Activated B cell treated with CpG ODN at 0.5 μM for 24 hours (primary cell): ENCODE results near the gene EPB41. TPM values are rescaled to one million over a fixed set of nuclear protein-coding genes. Genes with fewer than 3 reads are reported as not detected.
"Not testable (repeated sequence)": the region's sequence is repeated elsewhere in the genome, so short reads cannot be mapped to it uniquely, and the experiment has no call there.

Source experiments
- ATAC-seq: fragments of 200-7000 bp; cut with Tn5 transposase; one replicate; pipeline ENCODE4 v1.10.0; 2021; ENCODE audit warnings: low read depth, mild to moderate bottlenecking, moderate library complexity
- CTCF ChIA-PET: fragments of 350-600 bp; sonication (Branson Sonifier 250); formaldehyde crosslinking; loops from one replicate; lab custom pipeline; 2021; ENCODE audit warnings: antibody characterized with exemption; lab: Charles Lee
- POLR2A ChIA-PET: fragments of 350-600 bp; sonication (Branson Sonifier 250); formaldehyde crosslinking; loops from one replicate; lab custom pipeline; 2021; ENCODE audit warnings: antibody characterized with exemption; lab: Charles Lee
- DNase-seq: peaks from one replicate; pipeline ENCODE4 v3.0.0; 2022
- H3K27ac Mint-ChIP-seq: one replicate; pipeline ENCODE4 v1.8.0; 2020; ENCODE audit warnings: mixed read lengths
- H3K27me3 Mint-ChIP-seq: one replicate; pipeline ENCODE4 v1.8.0; 2021; ENCODE audit warnings: mixed read lengths
- H3K36me3 Mint-ChIP-seq: one replicate; pipeline ENCODE4 v1.8.0; 2021; ENCODE audit warnings: low read depth, mixed read lengths
- H3K4me1 Mint-ChIP-seq: one replicate; pipeline ENCODE4 v1.8.0; 2021; ENCODE audit warnings: mixed read lengths
- H3K4me3 Mint-ChIP-seq: one replicate; pipeline ENCODE4 v1.8.0; 2020; ENCODE audit warnings: mild to moderate bottlenecking, mixed read lengths
- H3K9me3 Mint-ChIP-seq: one replicate; pipeline ENCODE4 v1.8.0; 2020; ENCODE audit warnings: mixed read lengths
- intact Hi-C: fragments of 100-400 bp; cut with micrococcal nuclease; formaldehyde crosslinking; loops from one replicate; pipeline ENCODE4 v1.15.1; 2024
- total RNA-seq: library from RNA; stranded (reverse); gene quantifications from 2 replicates; pipeline ENCODE4 v1.2.3, GENCODE V29; 2022
- TF ChIP-seq, protein P1 (sequence below): fragments of 200-600 bp; IDR thresholded peaks from one replicate; pipeline ENCODE4 v1.8.0; 2022; ENCODE audit warnings: antibody characterized with exemption, mild to moderate bottlenecking

Gene EPB41
- total RNA-seq, 1 donor from 2014 or later = 73.8 TPM

DNA sequence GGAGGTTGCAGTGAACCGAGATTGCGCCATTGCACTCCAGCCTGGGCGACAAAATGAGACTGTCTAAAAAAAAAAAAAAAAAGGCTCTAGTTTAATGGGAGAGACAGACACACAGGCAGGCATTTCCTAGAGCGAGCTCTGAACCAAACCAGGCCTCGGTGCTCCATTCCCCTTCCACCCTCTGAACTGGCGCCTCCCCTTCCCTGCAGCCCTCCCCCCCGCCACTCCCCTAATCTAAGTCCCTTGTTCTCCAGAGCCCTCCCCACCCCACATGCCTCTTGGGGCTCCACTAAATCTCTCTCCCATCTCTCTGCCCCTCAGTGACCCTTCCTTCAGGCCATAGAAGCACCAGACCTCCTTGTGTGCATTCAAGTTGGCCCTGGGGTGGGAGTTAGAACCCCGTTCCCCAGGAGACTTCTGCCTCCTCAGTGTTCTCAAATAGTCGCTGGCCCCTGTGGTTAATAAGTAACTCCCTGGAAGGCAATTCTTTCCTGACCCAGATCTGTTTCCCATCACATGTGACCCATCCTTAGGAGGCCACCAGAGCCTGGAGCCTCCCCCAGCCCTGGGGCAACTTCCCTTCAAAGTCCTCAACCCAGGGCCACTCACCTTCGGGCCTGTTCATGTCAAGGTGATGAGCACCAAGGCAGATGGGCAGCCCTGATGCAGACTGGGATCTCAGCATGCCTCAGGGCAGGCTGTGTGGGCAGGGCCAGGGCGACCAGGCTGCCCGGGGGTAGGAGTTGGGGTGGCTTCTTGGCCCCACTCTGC lies 42.6 kb upstream of the EPB41 start:
- CTCF ChIA-PET = no interaction called here
- Mint-ChIP-seq H3K27me3 (peaks cover 8% of the 10 kb centered on the region), H3K9me3 (no peaks in the 10 kb centered on the region), H3K4me3 (no peak overlapping the region), H3K27ac (no peak overlapping the region), H3K4me1 (no peaks in the 10 kb centered on the region), H3K36me3 (no peaks in the 10 kb centered on the region)
- no peak for DNase-seq
- POLR2A ChIA-PET = no interaction called here
- TF ChIP-seq, protein P1, sequence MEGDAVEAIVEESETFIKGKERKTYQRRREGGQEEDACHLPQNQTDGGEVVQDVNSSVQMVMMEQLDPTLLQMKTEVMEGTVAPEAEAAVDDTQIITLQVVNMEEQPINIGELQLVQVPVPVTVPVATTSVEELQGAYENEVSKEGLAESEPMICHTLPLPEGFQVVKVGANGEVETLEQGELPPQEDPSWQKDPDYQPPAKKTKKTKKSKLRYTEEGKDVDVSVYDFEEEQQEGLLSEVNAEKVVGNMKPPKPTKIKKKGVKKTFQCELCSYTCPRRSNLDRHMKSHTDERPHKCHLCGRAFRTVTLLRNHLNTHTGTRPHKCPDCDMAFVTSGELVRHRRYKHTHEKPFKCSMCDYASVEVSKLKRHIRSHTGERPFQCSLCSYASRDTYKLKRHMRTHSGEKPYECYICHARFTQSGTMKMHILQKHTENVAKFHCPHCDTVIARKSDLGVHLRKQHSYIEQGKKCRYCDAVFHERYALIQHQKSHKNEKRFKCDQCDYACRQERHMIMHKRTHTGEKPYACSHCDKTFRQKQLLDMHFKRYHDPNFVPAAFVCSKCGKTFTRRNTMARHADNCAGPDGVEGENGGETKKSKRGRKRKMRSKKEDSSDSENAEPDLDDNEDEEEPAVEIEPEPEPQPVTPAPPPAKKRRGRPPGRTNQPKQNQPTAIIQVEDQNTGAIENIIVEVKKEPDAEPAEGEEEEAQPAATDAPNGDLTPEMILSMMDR = no peak
- no peak for ATAC-seq
- intact Hi-C loops = no loop called here

DNA sequence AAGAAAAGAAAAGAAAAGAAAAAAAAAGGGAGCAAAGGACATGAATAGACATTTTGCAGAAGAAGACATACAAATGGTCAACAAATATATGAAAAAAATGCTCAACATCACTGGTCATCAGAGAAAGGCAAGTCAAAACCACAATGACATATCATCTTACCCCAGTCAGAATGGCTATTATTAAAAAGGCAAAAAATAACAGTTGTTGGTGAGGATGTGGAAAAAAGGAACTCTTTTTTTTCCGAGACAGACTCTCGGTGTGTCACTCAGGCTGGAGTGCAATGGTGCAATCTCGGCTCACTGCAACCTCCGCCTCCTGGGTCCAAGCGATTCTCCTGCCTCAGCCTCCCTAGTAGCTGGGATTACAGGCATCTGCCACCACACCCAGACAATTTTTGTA lies 39.2 kb upstream of the EPB41 start:
- DNase-seq, H3K4me3 Mint-ChIP-seq, H3K27me3 Mint-ChIP-seq, ATAC-seq, intact Hi-C loops, H3K36me3 Mint-ChIP-seq, H3K27ac Mint-ChIP-seq, H3K4me1 Mint-ChIP-seq, H3K9me3 Mint-ChIP-seq: not testable (repeated sequence)
- ChIA-PET CTCF (interaction anchor here (4.4 to 13.2 kb wide), 3 partner anchors 90 to 514 kb away, joined by 68 to 421 read pairs (median 135); no protein-coding TSS in a partner anchor), POLR2A (interaction anchor here (0.7 kb wide), 2 partner anchors 158 to 232 kb away, joined by 3 to 5 read pairs; no protein-coding TSS in a partner anchor)

GRCh38 chr1:28877132-28877781 lies 37.1 kb upstream of the EPB41 start:
- DNase-seq = peak; percentile 63
- no peak overlapping the region for H3K27ac Mint-ChIP-seq
- peaks cover 2% of the 10 kb centered on the region for H3K27me3 Mint-ChIP-seq
- peaks cover 7% of the 10 kb centered on the region for H3K4me1 Mint-ChIP-seq
- TF ChIP-seq, protein P1 = peak; percentile 88
- H3K36me3 Mint-ChIP-seq = no peaks in the 10 kb centered on the region
- ATAC-seq = peak; percentile 78
- no peaks in the 10 kb centered on the region for H3K9me3 Mint-ChIP-seq
- no peak overlapping the region for H3K4me3 Mint-ChIP-seq
- CTCF ChIA-PET = interaction anchor here (0.6 to 13.2 kb wide), 40 partner anchors 9 to 629 kb away, joined by 3 to 421 read pairs (median 4); partner anchors contain the start of genes RNU11, TAF12 and YTHDF2
- POLR2A ChIA-PET = interaction anchor here (0.5 to 2.2 kb wide), 15 partner anchors 92 to 512 kb away, joined by 3 to 14 read pairs (median 5); partner anchors contain the start of genes GMEB1, RCC1, RNU11 and SRSF4
- intact Hi-C loops = loop anchor here (1.0 to 2.0 kb wide), 6 partner anchors 92 to 629 kb away; partner anchors contain the start of gene TAF12

GRCh38 chr1:28878796-28879195 lies 35.6 kb upstream of the EPB41 start:
- no peaks in the 10 kb centered on the region for H3K9me3 Mint-ChIP-seq
- intact Hi-C loops = no loop called here
- peaks cover 2% of the 10 kb centered on the region for H3K27me3 Mint-ChIP-seq
- peaks cover 12% of the 10 kb centered on the region for H3K4me1 Mint-ChIP-seq
- H3K4me3 Mint-ChIP-seq = no peak overlapping the region
- no peak for ATAC-seq
- DNase-seq = no peak
- TF ChIP-seq, protein P1 = no peak
- ChIA-PET CTCF (interaction anchor here (0.8 to 13.2 kb wide), 6 partner anchors 94 to 518 kb away, joined by 3 to 421 read pairs (median 36); partner anchors contain the start of gene YTHDF2), POLR2A (interaction anchor here (0.6 kb wide), 1 partner anchor 237 kb away, joined by 7 read pairs; no protein-coding TSS in a partner anchor)
- H3K36me3 Mint-ChIP-seq = no peaks in the 10 kb centered on the region
- no peak overlapping the region for H3K27ac Mint-ChIP-seq

DNA sequence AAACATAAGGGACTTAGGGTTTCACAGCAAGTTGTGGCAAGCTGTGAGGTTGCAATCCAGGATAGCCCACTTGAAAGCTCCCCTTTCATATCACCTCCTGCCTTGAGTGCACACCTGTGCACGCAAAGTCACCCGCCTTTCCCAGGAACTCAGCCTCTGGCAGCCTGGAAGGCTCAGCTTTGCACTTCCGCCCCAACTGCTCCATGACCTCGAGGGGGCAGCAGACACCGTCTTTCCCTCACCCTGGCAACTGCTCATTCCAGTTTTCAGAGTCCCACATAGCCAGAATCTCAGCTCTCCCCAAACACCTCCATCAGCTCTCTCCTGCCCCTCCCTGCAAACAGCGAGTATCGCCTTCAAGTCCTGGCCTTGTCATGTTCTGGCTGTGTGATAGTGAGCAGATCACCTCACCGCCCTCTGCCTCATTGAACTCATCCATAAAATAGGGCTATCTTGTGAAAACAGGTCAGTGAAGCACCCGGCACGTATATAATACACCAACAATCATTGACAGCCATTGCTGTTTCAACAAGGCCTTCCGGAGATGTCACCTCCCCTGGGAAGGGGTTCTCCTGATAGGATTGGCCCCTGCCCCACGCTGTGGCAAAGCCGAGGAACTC lies 32.2 kb upstream of the EPB41 start:
- intact Hi-C loops = loop anchor here (1.0 to 2.0 kb wide), 5 partner anchors 152 to 1827 kb away; no protein-coding TSS in a partner anchor
- peak overlapping the region; percentile 10 for H3K27ac Mint-ChIP-seq
- ATAC-seq = no peak

More for the DNA sequence above, 32.2 kb upstream of the EPB41 start:
- POLR2A ChIA-PET = interaction anchor here (0.7 to 1.7 kb wide), 4 partner anchors 145 to 320 kb away, joined by 3 to 11 read pairs (median 4); partner anchors contain the start of genes RNU11 and YTHDF2
- Mint-ChIP-seq H3K27me3 (peaks cover under 1% of the 10 kb centered on the region), H3K36me3 (peaks cover 3% of the 10 kb centered on the region), H3K4me3 (no peak overlapping the region), H3K4me1 (peaks cover 40% of the 10 kb centered on the region), H3K9me3 (no peaks in the 10 kb centered on the region)
- TF ChIP-seq, protein P1 = no peak
- peak; percentile 71 for DNase-seq
- CTCF ChIA-PET = interaction anchor here (0.6 to 13.2 kb wide), 26 partner anchors 13 to 1826 kb away, joined by 3 to 421 read pairs (median 4); partner anchors contain the start of genes EPB41 and SRSF4
